ENCODE results near the gene DCAF15.
"Not testable (repeated sequence)": the region's sequence is repeated elsewhere in the genome, so short reads cannot be mapped to it uniquely, and the experiment has no call there.

Gene DCAF15

GRCh38 chr19:13952154-13952930, at the start of gene DCAF15:
DCAF15 (plus strand) TSS chr19:13952509; CDS start chr19:13952513, 4 bp downstream.
- peak; percentile 98 to 99 for DNase-seq

DNA sequence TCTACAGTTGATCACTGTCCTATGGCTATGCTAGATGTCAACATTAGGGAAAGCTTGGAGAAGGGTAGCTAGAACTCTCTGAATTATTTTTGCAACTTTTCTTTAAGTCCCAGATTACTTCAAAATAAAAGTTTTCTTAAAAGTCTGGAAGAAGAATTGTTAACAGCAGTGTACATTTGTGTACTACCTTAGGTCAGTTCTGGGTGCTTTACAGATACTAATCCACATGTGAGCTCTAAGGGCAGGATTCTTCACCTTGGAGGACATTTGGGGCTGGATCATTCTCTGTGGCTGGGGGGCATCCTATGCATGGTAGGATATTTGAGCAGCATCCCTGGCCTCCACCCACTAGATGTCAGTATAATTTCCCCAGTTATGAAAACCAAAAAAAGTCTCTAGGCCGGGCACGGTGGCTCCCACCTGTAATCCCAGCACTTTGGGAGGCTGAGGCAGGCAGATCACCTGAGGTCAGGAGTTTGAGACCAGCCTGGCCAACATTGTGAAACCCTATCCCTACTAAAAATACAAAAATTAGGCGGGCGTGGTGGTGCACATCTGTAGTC, 49.2 kb upstream of the DCAF15 start:
- DNase-seq: peak; percentile 66 to 85

DNA sequence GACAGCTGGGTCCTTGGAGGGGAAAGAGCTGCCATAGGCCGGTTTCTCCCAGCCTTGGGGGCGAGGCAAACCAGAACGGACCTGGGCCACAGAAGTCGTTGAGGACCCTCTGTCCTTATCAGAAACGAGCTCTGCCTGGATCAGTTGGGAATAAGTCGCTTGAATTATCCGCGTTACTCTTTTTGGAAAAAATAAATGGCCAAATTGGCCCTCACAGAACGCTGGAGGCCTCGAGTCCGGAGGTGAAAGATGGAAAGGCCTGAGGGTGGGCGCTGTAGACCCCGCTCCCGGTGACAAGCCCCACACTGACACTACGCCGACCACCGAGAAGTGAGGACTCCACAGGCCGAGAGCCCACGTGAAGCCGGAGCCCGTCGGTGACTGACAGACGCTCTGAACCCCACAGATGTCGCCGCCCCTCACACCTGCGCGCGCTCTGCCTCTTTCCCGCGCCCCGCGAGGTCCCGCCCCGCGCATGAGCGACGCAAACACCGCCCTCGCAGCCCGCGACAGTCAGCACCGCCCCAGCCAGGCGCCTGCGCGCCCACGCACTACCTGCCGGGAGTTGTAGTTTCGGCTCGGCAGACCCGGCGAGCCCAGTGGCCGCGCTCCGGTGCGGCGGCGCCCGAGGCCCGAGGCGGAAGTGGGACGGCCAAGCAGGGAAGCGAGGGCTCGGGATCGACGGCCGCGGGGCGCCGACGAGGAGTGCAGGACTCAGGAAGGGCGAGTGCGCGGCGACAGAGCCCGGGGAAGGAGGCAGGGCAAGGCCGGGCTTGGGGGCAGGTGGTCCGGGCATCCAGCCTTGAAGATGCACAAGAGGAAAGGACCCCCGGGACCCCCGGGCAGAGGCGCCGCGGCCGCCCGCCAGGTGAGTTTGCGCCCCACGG, 46.4 kb upstream of the DCAF15 start, which contains the start of the genes BRME1 and CC2D1A:
TSS of gene BRME1 (minus strand) at position 484 of the 887 bp plus-strand sequence. CDS start 1,225 bp downstream, outside the sequence.
TSS of gene CC2D1A (plus strand) at position 568 of the 887 bp plus-strand sequence. CDS start at position 809, 241 bp downstream.
- DNase-seq: peak; percentile 84

DNA sequence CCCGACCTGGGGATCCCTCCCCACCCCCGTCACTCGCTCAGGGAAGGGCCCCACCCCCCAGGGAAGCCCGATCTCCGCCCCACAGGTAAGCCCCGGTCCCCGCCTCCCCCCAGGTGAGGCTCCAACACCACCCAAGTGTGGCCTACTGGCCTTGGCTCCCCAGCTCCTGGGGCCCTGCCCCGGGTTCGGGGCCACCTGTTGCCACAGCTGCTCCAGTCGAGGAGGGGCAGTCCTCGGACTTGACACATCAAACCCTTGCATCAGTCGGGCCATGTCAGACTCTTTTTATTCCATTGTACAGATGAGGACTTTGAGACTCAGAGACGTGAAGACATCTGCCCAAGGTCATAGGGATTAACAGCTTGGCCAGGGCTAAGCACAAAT, 45.8 kb upstream of the DCAF15 start:
- DNase-seq: no peak

DNA sequence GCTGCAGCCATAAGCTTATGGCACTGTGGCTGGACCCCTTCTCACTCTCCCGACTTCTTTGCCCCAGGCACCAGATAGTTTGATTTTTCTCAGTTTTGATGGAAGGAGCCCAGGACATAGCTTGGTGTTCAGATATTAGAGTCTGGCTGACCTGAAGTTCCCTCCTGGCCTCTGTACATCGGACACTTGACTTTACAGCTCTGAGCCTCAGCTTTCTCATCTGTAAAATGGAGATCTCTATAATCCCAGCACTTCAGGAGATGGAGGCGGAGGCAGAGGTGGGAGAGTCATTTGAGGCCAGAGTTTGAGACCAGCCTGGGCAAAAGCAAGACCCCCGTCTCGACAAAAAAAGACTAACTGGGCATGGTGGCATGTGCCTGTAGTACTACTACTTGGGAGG, 45.4 kb upstream of the DCAF15 start:
- DNase-seq: no peak

DNA sequence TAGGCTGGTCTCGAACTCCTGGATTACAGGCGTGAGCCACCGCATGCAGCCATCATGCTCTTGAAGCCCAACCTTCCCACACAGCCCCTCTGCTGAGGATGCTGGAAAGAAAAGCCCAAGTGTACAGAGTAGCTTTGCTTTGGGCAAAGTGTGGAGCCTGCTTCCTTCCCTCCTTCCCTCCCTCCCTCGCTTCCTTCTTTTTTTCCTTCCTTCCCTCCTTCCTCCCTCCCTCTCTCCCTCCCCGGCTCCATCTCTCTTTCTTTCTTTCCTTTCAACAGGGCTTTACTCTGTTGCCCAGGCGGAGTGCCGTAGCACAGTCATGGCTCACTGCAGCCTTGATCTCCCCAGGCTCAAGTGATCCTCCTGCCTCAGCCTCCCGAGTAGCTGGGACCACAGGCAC, 43.6 kb upstream of the DCAF15 start:
- no peak for DNase-seq

DNA sequence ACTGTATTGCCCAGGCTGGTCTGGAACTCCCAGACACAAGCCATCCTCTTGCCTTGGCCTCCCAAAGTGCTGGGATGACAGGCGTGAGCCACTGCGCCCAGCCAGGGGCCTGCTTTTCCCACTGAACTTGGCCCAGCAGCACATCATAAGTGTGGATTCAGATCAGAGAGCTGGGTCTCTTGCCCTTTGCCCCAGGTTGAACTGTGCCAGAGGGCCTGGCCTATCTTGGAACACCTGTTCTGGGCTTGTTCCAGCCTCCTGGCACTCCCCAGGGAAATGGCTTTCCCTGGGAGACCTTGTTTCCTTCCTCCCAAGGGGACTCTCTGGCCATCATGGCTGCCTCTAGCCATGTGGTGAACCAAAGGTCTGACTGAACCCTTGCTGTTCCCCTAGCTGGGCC, 42.9 kb upstream of the DCAF15 start:
- no peak for DNase-seq

- DNase-seq: no peak
Observed at GRCh38 chr19:13913352-13913751, 39.0 kb upstream of the DCAF15 start.

DNA sequence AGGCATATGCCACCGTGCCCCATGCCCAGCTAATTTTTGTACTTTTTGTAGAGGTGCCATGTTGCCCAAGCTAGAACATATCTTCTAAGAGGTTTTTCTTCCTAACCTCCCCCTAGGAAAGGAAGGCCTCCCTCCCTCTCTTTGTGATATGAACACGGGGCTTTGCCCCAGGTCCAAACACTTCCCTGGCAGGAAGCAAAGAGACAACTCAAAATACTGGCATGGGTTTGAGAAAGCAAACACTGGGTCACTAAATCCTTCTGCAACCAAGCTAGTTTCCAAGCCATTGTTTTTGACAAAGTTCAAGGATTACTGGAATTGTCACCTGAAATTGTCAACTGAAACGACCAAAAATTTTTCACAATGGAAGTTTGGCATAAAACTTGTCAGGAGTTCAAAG, 37.5 kb upstream of the DCAF15 start:
- no peak for DNase-seq

DNA sequence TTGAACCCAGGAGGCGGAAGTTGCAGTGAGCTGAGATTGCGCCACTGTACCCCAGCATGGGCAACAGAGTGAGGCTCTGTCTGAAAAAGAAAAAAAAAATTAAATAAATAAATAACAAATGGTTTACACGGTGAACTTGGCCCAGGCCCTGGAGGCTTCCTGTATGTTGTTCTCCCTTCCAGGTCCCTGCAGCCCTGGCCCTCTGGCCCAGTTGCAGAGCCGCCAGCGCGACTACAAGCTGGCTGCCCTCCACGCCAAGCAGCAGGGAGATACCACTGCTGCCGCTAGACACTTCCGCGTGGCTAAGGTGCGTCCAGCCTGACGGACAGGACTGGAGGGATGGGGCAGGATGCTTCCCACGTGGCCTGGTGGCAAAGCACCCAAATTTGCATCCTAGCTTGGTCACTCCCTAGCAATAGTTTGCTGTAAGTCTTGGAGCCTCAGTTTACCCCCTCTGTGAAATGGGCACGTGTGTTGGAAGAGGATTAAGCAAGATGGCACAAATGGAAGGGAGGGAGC, 34.4 kb upstream of the DCAF15 start:
- no peak for DNase-seq

GRCh38 chr19:13918726-13919411, 33.4 kb upstream of the DCAF15 start:
- no peak for DNase-seq

- no peak for DNase-seq
Observed at GRCh38 chr19:13920524-13920923, 31.8 kb upstream of the DCAF15 start.

GRCh38 chr19:13920940-13921747, 31.2 kb upstream of the DCAF15 start:
- DNase-seq: peak; percentile 67 to 68

- not testable (repeated sequence) for DNase-seq
Observed at GRCh38 chr19:13922118-13922517, 30.2 kb upstream of the DCAF15 start.

DNA sequence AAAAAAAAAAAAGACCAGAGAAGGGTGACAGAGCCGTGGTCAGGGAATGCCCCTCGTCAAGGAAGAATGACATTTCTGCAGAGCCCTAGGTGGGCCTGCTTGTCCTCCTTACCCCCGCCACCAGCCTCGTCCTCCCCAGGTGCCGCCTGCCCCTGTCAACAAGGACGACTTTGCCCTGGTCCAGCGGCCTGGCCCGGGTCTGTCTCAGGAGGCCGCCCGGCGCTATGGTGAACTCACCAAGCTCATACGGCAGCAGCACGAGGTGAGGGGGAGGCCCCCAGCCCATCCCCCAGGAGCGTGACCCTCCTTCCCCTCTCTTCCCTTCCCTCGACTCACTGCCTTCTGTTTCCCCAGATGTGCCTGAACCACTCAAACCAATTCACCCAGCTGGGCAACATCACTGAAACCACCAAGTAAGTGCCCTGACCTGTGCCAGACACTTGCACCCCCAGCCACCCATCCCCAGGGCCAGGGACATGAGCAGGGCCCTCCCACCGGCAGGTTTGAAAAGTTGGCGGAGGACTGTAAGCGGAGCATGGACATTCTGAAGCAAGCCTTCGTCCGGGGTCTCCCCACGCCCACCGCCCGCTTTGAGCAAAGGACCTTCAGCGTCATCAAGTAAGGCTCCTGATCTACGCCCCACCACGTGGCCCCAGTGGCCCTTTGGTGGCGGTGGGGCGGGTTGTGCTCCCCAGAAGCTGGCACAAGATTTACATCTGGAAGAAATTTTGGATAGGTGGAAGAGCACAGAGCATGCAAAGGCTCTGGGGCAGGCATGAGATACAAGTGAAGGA, 28.9 kb upstream of the DCAF15 start:
- DNase-seq: no peak

- no peak for DNase-seq
Observed at GRCh38 chr19:13926010-13926409, 26.3 kb upstream of the DCAF15 start.

- no peak for DNase-seq
Observed at GRCh38 chr19:13926715-13927114, 25.6 kb upstream of the DCAF15 start.

GRCh38 chr19:13929340-13929739, 23.0 kb upstream of the DCAF15 start:
- DNase-seq: no peak

DNA sequence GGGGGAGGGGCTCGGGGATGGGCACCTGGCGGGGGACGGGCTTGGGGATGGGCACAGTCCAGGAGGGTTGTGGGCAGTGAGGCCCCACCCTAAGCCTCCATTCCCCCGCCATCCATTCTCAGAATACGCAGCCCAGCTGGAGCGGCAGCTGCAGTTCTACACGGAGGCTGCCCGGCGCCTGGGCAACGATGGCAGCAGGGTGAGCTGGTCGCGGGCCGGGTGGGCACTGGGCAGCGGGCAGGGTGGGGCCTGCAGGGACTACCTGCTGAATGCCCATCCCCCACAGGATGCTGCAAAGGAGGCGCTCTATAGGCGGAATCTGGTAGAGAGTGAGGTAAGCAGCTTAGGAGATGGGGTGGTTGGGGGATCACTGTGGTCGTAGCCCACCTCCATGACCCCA, 22.4 kb upstream of the DCAF15 start:
- no peak for DNase-seq

- no peak for DNase-seq
Observed at GRCh38 chr19:13930402-13930801, 21.9 kb upstream of the DCAF15 start.
